A172 (cell line): ENCODE data around the gene P2RY13. TPM values are rescaled to one million over a fixed set of nuclear protein-coding genes. Genes with fewer than 3 reads are reported as not detected.

ENCODE experiments used
- DNase-seq: peaks from one replicate; pipeline ENCODE4 v3.0.0-alpha.2; 2015; ENCODE audit warnings: low spot score
- total RNA-seq: library from RNA; depleted of rRNA; stranded (reverse); fragments of >200 nt; shearing (Covaris generic); gene quantifications from 2 replicates; pipeline ENCODE4 v1.2.3, GENCODE V29; 2014

Gene P2RY13
- total RNA-seq, 1 experiment from 2014 or later, result not detected

DNA sequence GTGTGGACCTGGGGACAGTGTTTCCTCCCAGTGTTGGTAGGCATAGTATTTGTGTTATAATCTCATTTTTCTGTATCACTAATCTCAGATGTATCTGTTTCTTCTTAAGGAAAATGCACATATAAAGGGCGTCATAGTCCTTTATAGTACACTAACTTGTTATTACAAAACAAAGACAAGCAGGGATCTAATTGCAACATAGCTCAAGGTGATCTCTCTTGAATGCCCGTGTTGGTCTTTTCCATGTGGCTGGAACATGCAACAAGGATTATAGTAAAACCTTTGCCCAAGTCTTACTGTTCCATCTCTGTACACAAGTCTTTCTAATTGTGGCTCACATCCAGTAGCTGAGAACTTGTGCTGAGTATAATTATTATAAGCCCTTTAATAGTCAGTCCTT, 9.2 kb downstream of the P2RY13 start:
- DNase-seq, result no peak

DNA sequence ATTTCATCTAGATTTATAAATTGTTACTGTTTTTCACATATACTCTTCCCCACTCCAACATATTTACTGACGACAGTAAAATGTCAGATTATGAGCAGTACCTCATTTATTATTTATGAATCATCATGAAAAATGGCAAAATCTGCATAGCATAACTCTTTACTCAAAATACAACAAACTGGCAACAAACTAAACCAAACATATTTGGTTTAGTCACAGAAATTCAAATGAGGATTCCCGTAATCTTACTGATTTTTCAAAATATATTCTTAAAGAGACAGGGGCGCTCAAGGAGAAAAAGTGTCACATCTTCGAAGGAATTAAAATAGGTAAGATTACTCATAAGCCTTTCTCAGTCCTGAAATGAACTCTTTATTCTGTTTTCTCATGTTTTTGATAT, 9.7 kb downstream of the P2RY13 start:
- no peak for DNase-seq

DNA sequence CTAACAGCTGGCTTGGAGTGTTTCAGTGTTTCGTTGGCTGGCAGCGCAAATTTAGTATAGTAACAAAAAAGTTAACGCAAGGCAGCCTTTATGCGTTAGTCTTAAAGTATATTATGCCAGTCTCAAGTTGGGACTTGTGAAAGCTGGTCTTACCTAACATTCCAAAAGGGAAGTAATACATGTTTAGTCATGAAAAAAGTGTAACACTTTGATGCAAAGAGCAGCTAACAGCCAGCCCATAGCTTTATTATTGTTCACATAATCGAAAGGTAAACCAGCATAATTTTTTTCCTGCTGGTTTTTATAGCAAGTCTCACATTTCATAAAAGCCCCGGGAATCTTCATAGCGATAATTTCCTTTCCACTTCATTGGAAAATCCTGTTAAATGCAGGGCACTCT, 10.4 kb downstream of the P2RY13 start:
- DNase-seq, result no peak

DNA sequence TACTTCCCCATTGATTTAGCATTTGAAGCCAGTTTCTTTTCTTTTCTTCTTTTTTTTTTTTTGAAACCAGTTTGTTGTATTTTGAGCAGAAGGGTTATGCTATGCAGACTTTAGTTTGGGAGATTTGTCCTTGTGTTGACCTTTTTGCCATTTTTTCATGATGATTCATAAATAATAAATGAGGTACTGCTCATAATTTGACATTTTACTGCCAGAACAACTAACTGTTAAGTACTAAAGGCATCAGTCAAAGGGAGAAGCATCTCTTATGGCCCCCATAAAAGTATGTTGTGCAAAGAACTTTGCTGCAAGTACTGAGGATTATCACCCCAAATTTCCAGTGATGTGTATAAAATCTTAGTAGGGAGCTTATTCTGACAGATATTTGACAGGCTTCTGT, 11.0 kb downstream of the P2RY13 start:
- no peak for DNase-seq

DNA sequence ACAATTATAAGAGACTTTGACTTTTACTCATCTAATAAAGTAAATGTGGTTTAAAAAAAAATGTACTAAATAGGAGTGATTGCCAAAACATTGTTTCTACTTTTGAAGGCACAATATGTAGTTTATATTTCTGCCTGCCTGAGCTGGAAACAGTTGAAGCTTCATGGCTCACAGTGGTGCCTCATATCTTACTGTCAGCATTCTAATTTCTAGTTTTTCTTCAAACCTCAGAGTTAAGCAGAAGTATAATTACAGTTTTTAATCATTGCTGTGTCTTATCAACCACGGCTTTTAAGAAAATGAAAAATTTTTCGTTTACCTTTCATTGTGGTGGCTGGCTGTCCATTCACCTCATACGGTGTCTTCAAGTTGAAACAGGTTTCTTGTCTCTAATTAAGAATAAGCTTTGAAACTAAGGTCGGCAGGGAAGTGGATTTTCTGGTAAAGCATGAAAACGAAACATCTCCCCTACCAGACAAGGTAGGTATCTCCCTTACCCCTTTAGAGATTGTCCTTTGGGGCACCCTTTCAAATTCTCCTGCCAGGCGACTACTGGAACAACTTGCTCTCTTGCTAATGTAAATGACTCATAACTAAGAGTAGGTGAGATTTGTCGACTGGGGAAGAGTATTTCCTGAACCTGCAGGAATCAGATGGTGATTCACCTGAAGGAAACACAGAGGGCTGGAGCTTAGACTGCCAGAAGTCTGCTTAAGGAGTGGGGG, 12.9 kb downstream of the P2RY13 start, which contains the start of gene GPR87:
GPR87 (minus strand) TSS at position 554 of the 725 bp plus-strand sequence. CDS start 16,720 bp downstream, outside the sequence.
- DNase-seq, result peak; percentile 60

DNA sequence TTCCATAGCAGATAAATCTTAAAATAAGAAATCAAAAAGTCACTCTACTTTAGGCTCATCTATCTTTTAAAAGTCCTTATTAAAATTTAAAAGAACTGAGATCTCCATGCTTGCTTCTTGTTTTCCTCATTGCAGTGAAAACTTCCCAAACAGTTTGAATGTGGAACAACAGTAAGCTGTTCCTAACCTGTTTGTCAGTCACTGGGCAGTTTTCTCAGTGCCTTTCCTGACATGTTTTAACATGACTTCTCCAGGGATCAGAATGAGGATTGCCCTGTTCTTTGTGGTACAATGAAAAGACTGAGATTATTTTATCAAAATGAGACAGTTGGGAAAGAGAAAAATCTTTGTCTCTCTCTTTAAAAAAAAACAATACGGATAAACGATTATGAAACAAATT, 13.5 kb downstream of the P2RY13 start:
- no peak for DNase-seq

DNA sequence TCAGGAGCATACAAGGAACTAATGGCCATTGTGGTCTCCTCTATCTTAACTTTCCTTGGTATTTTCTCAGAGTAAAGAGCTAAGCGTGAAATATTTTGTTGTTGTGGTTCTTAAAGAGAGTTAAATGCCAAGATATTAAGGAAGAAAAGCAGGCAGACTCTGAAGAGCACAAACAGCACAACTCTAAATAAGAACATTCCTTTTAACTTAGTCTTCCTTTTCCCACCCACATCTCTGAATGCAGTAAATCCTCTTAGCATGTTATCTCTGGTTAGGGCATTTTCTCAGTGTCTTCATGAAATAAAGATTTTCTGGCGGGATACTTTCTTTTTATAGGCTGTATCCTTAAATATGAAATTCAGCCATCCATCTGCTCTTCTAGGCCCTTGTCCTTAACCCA, 14.2 kb downstream of the P2RY13 start:
- DNase-seq, result no peak

DNA sequence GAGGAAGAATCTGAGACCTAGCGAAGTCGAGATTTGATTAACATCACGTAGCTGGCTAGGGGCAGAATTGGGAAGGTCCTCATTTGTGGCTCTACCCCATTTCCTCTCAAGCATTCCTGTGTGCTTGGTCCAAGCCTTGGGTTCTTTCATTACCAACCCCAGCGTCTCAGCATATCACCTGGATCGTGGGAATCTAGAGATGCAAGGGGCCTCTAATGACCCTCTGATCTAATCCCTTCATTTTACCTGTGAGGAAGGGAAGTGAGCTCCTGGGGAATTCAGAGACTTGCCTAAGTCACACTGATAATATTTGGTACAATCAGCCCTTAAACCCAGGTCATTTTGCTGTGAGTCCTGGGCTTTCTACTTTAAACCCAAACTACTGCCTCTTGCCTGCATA, 14.8 kb downstream of the P2RY13 start:
- DNase-seq, result no peak

DNA sequence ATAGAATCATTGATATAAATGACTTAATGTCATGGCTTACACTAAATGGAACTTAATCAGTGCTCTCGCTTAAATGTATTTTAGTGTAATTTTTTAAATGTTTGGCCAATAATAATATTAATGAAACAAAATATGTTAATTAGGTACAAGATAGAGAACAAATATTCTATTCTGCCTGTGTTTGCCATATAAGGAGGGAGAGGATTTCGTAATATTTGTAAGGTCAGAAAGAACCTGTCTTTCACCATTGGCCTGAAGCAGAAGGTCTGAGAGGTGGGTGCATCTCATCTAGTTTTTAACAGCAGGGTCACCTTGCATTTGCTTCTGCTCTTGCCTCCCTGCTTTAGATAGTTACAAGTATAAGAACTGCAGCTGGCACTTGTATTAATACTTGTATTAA, 15.2 kb downstream of the P2RY13 start:
- DNase-seq, result no peak

DNA sequence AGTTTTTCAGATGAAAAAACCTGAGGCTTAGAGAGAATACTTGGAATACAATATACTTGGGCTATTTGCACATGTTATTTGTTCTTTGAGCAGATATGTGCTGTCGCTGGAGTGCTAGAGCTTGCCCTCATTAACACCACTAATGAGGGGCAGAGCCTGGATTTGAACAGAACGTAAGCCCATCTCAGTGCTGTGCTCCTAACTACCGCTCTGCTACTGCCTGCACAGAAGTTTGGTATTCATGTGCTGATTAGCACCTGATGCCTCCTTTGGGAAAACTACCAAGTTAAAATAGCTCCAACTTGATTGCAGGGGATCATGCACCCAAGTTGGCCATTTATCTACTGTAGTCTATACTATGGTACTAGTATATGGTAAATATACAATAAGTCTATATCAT, 16.4 kb downstream of the P2RY13 start:
- DNase-seq, result no peak

DNA sequence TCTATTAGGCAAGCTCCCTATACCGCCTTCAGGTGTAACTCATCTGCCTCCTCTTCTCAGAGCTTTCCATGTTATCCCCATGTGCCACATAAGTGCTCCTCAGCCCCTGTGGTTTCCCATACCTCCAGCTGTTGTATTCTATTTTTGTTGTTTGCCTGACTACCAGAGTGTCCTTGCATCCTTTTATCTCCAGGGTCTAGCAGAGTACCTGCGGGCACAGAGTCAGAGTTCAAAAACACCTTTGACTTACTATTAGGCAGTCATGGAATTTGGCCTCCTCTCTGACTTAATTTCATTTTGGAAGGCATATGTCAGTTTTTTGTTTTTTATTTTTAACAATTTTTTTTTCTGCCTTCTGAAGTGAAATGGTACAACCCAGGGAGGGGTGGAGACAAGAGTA, 19.8 kb downstream of the P2RY13 start:
- no peak for DNase-seq

DNA sequence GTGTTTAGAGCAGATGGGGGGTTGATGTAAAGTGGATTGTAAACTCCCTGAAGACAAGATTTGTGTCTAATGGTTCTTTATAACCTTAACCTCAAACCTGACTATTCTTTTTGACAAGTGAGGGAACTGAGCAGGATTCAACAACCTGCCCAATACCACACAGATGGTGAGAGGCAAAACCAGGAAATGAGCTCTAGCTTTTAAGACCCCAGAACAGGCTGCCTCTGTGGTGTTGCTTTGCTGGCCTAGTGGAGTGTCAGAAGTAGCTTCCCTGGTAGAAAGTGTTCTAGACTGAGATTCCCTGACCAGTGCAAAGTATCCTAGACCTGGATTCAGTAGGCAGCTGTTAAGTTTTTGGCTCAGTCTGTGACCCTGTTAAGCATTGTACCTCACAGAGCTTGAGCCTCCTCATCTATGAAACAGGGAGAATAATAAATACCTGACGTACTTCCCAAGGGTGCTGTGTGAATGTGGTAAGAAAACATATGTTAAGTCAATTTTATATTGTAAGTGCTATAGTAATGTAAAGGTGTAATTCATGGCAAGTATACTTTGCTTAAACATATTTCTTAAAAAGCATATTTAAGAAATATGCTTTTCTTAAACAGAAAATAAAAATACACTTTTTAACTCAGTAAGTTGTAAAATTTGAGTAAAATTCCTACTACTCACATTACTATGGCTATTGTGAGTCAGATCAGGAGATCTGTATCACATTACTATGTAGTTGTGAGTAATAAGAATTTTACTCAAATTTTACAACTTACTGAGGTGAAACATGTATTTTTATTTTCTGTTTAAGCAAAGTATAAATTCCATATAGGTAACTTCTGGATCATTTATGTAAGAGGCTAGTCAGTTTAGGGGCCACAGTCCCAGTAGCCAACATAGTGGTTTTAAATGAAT, 21.5 kb downstream of the P2RY13 start:
- no peak for DNase-seq

DNA sequence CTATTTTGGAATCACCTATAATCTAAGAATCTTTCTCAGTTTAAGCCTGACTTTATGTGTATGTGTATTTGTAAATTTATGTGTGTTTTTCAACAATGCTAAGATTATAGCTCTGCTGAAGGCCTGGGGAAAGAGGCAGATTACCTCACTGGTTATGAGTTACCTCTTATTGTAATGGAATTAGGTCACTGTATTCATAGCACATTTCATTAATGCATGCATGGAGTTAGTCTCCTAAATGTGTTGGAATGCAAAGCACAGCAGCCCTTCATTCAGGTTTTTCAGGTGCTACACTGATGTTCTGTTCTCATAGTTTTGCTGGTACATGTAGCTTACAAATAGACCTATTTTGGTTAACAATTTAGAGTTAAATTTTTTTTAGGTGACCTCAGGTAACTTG, 22.2 kb downstream of the P2RY13 start:
- no peak for DNase-seq

DNA sequence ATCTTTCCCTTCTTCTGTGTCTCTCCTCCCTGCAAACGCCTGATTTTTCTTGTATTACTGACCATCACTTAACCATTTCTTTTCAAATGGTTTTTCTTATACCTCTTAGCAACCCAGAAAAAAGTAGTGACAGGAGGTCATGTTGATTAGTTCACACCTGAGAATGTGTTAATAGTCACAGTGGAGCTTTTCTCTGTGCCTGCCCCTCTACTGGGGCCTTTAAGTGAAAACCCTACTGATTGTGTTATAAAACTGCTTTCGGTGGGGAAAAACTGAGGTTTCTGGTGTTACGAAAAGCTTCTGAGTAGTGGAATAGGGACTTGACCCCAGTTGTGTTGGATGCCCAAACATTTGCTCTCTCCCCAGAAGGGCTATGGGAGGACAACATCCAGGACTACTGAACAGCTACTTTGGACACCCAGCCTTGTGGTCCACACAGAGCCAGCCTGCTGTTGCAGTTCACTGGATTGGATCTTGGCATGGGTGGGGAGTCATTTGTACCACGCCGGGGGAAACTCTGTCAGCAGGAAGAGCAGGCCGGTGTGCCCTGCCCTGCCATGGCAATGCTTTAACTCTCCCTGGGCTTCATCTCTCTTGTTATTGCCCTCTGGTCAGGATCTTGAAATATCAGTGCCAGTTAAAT, 23.1 kb downstream of the P2RY13 start:
- DNase-seq, result no peak

DNA sequence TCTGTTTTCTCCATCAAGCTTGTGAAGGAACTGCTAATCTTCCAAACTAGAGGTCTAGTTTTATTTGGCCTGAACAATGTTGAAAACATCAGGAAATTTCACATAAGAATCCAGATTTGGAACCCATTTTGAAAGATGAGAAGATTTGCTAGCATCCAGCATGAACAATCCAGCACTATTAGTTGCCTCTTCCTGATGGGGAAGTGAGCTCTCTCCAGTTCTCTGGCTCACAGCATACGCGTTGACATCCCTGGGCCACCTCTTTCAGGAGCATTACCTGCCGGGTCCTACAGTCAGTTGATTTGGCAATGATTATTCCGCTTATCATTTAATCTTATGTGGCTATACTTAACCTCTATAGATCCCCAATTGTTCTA, 23.6 kb downstream of the P2RY13 start:
- no peak for DNase-seq

DNA sequence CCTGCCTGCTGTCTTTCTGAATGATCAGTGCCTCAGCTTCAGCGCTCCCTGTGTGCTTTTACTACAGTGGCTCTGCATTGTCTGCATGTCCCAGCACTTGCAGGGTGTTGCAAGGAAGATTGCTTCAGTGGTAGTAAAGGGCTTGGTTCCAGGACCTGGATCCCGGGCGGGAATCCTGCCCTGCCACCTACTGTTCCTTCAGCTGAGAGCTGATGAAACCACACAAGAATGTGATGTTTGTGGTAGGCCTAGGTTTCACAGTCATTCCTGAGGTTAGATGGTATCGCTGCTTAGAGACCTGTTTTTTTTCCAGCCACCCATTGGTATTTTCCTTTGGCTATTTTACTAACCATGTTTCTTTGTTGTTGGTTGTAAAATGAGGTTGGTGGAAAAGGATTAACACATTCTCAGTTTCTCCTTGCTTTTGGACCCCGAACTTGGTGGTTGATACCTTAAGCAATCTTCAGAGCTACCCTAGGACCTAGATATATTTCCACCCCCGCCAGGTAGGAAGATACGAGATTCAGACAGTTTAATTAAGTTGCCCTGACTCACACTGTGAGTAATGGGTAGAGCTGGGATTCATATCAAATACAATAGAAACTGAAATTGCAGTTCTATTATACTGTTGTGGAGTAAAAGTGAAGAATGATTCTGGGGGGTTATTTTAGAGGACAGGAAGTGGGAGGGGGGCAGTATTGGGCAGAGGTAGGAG, 24.1 kb downstream of the P2RY13 start:
- peak; percentile 98 for DNase-seq

DNA sequence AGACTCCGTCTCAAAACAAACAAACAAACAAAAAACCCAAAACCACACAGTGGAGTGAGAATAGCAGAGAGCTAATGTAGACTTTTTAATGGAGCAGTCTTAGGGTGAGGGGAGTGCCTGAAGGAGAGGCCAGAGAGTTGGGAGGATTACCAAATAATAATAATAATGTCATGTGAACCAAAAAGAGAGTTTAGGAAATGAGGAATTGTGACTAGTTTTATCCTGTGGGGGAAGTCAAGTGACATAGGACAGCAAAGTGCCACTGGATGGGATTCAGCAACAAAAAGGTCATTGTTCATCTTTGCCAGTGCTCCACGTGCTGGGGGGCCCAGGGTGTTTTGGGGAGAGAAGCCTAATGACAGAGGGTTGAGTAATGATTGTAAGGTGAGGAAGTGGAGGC, 25.6 kb downstream of the P2RY13 start:
- DNase-seq, result no peak

DNA sequence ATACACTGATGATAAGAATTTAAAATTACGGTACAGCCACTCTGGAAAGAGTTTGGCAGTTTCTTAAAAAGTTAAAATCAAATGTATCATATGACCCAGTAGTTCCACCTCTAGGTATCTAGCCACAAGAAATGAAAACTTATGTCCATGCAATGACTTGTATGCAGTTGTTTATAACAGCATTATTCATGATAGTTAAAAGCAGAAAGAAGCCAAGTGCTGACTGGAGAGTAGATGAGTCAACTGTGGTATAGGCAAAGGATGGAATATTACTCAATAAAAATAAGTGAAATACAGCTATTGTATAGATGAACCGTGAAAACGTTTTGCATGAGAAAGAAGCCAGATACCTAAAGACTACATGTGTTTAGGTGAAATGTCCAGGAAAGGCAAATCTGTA, 27.6 kb downstream of the P2RY13 start:
- peak; percentile 32 for DNase-seq

DNA sequence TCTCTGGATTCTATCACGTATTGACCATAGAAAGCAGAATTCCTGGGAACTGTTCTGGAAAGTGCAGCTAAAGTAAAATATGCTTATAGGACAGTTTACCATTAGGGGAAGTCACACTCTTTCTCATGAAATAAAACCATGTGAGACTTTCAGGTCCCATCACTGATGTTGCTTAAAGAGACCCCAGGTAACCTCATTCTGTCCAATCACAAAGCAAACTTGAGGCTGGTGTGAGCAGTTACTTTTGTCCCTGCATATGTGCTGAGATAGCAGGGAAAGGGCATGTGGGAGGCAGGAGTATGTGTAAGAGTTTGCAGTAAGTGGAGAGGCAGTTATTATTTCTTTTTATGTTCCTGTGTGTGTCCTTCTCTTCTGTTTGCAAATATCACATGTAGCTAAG, 28.8 kb downstream of the P2RY13 start:
- DNase-seq, result no peak

DNA sequence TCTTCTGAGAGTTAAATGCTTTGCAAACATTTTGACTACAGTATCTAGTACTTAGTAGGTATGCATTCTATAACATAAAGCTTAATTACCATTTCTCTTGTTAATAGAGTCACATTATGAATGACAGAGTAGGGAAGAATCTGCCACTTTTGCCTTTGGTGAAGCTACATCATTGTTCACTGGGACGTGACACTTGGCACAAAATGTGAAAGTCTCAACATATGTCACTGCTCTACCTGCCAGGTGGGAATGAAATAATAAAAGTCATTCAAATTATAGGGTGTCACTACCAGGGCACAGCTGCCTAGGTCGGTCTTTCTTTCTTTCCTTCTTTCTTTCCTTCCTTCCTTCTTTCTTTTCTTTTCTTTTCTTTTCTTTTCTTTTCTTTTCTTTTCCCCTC, 30.3 kb downstream of the P2RY13 start:
- no peak for DNase-seq

DNA sequence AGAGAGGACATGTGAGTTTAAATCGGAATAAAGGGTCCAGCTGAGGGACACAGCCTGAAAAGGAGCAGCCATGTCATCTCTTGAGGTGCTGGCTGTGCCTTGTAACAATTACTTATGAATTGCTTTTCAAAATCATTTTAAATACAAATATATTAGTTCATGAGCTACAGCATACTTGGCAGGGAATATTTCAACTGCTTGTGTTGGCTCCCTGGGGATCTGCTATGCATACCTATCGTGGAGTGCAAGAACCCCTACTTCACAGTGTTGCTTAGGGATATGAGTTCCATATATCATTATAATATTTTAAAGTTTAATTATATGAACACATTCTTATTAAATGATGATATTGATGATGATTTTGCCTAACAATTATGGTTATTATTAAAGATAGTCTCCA, 31.9 kb downstream of the P2RY13 start:
- DNase-seq, result no peak

DNA sequence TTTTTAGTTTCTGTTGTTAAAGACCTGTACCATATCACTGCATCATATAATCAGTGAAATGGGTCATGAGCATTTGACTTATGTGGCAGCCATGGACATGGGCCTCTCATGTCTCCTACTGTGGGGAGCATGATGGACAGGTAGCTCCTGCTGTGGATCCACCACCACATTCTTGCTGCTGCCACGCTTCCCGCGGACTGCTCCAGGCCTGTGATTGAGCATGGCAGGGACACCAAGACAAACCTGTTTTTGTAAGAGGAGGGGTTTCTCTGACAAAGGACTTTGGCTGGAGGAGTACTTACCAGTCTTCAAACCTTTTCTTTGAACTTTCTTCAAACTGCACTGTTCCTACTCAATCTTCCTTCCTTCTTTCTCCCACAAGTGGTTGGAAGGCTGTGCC, 33.1 kb downstream of the P2RY13 start:
- no peak for DNase-seq
